NOMO-1 treated with DMSO at 0.1 percent for 48 hours (cell line): ENCODE measurements around the gene MCCC2.
A peak's percentile ranks its signal among the peaks of the same experiment; 100 is the strongest.
"Not testable (repeated sequence)": the region's sequence is repeated elsewhere in the genome, so short reads cannot be mapped to it uniquely, and the experiment has no call there.

Experiments used
- DNase-seq: peaks from one replicate; lab custom pipeline; 2025; ENCODE audit not compliant: unreplicated experiment; lab: John Stamatoyannopoulos, UW

The MCCC2 gene

DNA sequence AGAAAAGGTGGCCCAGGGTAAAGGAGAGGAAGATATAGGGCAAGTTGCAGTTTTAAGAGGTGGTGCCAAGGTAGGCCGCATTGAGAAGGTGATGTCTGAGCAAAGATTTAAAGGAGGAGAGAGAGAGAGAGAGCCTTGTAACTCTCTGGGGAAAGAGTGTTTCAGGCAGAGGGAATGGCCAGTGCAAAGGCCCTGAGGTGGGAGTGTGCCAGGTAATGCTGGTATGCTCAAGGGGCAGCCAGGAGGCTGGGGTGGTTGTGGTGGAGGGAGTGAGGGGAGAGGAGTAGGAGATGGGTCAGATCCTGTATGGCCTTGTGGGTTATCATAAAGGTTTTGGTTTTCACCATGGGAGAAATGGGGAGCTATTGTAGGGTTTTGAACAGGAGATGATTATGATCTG is 9.9 kb downstream of the MCCC2 start:
- DNase-seq, result no peak

DNA sequence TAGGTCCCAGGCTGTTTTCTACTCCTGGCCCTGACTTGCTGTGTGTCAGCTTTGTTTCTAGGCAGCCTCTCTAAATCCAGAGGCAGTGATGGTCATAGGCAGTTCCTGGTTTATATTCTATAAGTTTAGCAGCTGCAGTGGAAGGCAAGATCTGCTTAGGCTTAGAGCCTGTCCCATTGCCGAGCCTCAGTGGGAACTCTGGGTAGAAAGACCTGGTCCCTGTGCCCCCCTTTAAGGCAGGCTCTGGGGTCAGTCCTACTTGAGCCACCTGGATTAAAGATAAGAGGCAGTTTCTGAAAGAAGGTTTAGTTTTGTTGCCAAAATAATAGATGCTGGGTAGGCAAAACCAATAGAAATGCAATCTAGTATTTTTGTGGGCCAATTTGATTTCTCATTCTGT is 13.6 kb downstream of the MCCC2 start:
- no peak for DNase-seq

DNA sequence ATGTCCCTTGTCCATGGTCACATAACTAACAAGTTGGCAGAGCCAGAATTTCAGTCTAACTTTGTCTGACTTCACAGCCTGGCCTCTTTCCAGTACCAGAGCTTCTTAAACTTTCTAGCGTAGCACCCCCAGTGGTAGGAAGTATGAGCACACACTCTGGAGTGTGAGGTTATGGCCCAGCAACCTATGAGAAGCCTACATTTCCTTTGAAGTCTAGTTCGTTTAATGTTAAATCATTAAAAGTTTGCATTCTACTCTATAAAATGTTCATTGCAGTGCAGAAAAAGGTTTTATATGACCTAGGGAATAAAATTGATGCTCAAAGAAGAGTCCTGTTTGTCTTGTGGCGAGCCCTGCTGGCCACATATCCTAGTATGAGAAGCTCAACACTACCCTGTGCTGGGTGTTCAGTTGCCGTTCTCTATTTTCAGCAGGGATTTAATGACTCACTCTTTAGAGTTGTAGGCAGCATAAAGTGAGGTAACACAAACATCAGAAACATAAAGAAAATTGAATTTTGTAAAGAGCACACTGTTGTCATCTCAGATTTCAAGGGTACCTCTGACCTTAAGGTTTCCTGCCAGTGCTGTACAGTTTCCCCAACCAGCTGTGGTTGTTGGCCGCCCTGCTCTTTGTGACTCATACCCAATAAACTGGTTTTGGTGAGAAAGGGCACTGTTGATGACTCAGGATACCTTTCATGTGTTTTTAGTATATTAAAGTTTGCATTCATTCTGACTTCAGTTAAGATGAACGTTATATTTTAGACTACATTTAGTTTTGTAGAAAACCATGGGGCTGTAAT is 14.3 kb downstream of the MCCC2 start:
- DNase-seq, result peak; percentile 67

DNA sequence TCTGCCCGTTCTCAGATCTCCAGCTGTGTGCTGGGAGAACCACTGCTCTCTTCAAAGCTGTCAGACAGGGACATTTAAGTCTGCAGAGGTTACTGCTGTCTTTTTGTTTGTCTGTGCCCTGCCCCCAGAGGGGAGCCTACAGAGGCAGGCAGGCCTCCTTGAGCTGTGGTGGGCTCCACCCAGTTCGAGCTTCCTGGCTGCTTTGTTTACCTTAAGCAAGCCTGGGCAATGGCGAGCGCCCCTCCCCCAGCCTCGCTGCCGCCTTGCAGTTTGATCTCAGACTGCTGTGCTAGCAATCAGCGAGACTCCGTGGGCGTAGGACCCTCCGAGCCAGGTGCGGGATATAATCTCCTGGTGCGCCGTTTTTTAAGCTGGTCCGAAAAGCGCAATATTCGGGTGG is 22.8 kb downstream of the MCCC2 start:
- not testable (repeated sequence) for DNase-seq

GRCh38 chr5:71615809-71616208 is 28.7 kb downstream of the MCCC2 start:
- no peak for DNase-seq

DNA sequence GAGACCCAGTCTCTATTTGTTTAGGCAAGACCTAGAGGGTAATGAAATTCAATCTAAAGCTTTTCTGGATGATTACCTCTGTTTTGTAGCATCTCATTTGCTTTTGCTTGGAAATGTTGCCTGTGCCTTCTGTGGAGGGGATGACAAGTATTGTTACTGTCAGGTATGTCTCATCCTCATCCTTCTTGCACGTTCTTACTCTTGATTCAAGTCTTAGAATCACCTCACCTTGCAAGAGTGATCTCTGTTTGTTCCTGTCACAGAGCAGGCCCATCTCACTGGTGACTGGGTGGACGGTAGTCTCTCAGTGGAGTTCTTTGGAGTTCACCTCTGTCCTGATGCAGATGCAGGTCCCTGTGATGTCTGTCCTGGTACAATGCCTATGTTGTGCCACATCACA is 33.5 kb downstream of the MCCC2 start:
- DNase-seq, result no peak

DNA sequence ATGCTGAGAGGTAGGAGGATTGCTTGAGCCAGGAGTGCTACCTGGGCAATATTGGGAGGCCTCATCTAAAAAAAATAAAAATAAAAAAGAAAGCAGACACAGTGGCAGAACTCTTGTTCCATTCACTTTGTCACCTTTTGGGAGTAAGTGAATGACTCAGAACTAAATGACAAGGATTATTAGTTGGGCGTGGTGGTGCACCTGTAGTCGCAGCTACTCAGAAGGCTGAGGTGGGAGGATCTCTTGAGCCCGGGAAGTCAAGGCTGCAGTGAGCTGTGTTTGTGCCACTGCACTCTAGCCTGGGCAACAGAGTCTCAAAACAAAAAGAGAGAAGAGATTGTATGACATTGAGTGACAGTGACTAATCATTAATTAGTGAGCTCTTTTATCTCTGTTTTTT is 34.1 kb downstream of the MCCC2 start:
- DNase-seq, result no peak

DNA sequence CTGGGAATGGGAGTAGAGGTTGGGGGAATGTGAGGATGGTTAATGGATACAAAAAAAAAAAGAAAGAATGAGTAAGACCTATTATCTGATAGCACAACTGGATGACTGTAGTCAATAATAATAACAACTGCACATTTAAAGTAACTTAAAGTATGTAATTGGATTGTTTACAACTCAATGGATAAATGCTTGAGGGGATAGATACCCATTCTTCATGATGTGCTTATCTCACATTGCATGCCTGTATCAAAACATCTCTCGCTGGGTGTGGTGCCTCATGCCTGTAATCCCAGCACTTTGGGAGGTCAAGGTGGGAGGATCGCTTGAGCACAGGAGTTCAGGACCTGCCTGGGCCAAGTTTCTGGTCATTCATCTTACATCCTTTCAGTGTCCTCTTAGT is 34.6 kb downstream of the MCCC2 start:
- no peak for DNase-seq

- DNase-seq, result no peak
Observed at GRCh38 chr5:71623221-71623794, 36.2 kb downstream of the MCCC2 start.

GRCh38 chr5:71629950-71630349 is 42.8 kb downstream of the MCCC2 start:
- no peak for DNase-seq

DNA sequence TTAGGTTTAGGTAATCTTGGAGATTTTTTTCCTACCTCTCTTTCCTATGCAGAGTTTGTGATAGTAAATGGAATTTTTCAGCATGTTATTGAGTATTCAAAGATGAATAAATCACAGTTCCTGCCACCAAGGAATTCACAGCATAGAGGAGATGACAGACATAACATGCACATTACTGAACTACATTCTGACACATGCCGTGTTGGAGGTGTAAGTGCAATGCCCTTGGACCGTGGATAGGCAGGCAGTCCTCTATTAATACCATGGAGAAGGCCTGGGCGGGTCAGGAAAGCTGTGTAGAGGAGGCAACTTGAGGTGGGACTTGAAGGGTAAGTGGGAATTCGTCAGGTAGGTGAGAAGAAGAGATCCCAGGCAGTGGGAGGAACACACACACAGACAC is 43.9 kb downstream of the MCCC2 start:
- DNase-seq, result no peak

GRCh38 chr5:71632168-71632567 is 45.0 kb downstream of the MCCC2 start:
- DNase-seq, result no peak

DNA sequence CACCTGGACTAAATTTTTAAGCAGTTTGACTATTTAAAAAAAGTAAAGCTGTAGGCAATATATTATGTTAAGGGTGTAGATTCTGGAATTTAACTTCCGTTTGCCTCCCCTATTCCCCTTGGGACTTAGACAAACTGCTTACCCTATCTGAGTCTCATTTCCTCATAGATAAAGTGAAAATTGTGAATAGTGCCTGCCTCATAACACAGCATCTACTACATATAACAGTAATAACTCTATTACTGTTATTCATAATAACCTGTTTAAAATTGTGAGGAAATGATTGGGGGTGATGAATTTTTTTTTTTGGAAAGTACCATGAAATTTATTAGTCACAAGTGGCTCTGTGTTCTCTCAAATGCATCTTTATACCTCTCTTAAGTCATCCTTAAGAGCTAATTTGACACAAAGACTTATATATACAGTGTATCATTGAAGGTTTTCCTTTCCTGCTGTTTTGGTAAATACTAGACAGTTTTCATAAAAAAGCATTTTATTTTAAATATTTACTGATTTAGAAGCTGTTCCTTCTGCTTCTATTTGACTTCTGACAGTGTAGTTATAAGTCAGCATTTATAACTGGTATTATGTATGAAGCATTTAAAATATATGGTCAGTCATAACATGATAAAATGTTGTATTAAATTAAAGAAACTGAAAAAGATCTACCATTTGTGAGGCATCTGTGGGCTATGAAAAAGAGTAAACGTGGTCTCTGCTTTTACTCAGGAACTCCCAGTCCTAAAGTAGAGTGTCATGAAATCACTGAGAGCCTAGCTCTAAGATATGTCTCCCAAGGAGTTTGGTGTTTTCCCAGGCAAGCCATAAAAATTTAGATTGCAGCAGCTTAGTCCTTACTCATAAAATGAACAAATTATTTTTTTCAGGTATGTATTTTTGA is 46.4 kb downstream of the MCCC2 start:
- no peak for DNase-seq

GRCh38 chr5:71637133-71637532 is 50.0 kb downstream of the MCCC2 start:
- no peak for DNase-seq

DNA sequence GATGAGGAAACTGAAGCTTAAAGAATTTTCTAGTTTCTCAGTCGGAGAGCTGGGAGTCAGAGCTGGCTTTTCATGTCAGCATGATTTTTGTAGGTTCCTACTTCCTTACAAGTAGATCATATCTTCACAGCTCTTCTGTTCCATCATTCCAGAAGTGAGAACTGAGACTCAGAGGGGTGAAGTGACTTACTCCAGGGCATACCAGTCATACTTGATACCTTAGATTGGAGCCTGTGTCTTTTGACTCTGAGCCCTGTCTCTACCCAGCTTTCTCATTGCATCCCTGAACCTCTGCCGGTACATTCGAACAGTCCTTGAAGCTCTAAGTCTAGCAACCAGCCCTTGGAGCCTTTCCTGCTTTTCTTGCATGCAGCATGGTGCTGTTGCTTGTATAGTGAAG is 53.3 kb downstream of the MCCC2 start:
- no peak for DNase-seq

DNA sequence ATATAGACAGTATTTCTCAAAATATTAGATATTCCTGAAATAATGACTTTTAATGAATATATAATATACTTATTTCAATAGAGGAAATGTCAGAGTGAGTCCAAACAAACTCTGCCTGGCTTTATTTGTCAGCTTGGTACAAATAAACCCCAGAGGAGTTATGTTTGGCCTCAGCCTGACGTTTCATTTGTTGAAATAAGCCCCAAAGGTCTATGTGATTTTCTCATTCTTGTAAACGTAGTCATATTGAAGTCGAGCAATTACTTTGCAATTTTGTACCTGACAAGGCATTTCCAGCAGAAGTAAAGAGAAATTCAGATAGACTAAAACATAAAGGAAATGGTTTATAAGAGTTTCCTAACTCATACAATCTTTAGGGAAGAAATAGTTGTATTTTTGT is 57.9 kb downstream of the MCCC2 start:
- DNase-seq, result no peak

DNA sequence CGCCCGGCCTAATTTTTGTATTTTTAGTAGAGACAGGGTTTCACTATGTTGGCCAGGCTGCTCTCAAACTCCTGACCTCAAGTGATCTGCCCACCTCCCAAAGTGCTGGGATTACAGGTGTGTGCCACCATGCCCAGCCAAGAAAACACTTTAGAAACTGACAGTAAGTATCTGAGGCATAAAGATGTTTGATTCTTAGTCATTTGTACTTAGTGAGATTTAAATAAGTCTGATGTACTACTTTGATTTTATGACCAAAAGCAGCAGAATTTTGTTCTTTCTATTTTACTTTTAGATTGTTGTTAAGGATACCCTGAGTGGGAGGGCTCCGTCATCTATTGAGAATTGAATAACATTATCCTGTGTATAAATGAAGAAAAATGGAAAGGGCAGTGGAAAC is 63.8 kb downstream of the MCCC2 start:
- not testable (repeated sequence) for DNase-seq

DNA sequence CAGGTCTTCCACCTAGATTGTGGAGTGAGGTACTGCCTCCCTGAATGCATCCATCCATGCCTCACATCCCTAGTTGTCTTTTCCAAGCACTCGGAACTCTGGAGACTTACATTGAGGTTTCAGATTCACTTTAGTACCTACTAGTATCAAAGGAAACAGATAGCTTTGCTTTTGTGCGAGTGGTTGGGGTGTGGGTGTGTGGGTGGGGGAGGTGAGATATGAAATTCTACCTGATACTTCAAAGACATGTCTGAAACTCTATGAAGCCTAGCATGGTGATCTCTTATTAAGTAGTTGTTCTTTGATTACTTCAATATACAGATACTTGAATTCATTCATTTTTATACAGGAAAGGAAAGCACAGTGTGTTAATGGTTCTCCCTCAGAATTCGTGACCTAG is 64.4 kb downstream of the MCCC2 start:
- no peak for DNase-seq

DNA sequence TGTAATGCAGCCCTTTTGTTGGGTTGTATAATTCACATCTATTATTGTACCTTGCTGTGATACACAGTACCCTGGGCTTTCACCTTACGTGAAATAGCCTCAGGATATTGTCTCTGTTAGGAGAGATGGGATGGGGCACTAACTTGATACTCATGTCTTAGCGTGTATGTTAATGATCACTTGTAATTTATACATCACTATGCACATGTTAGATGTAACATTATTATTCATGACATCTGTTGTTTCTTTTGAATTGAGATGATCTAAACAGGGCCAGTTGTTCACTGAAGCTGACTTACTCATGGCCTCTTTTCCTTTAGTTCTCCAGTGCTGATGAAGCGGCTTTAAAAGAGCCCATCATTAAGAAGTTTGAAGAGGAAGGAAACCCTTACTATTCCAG is 65.2 kb downstream of the MCCC2 start:
- DNase-seq, result no peak

GRCh38 chr5:71652803-71653543 is 65.8 kb downstream of the MCCC2 start:
- DNase-seq, result peak; percentile 5
